ENCODE data around the gene GPR150. TPM values are rescaled to one million over a fixed set of nuclear protein-coding genes. Genes with fewer than 3 reads are reported as not detected.

The GPR150 gene
- total and polyA plus RNA-seq, 2 of the 13 experiments (the other 11 are each of a cell fraction or from before 2014, with no cell fraction given): 0.03 TPM; not detected in 1

DNA sequence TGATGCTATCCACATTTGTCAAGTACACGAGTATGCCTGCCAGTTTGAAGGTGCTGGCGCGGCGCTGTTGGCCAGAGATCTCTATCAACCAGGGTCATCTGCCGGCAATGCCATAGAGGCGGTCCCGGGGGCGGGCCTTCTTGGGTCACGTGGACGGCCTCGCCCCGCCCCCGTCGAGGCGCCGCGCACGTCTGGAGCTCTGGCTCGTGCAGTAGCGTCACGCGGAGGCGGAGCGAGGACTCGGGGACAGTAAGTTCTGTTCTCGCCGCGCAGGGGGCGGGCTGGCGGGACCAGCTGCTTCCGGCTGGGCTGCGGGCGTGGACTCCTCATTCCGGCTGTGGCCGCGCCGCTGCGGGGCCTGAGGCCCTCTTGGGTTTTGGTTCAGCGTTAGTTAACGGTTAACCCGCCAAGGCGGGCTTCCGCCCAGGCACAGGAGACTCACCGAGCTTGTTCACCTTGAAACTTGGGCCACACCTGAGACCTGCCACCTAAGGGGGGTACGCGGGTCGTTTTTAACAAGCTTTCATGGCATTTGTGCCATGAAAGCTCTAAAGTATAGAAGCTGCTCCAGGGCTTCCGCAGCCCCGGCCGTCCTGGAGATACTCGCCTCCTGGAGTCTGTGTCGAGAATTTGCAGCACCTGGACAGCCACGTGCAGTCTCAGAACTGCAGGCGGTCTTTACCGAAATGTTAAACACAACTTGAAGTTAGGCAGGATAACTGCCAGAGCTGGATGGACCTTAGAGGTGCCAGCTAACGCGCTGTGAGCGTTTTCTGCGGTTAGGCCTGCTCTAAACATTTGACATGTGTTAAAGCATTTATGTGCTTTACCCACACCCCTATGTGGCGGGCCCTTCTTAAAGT, 26.9 kb downstream of the GPR150 start, which contains the start of gene RFESD (continued):
- TF ChIP-seq KIAA2018 (CRISPR knock-in tag; IDR thresholded peaks at IDR 0.05; ENCODE audit: borderline replicate concordance) (no peak), FOXO1 (CRISPR knock-in tag; IDR thresholded peaks at IDR 0.05) (peak; percentile 67; the same call in 1 of the 2 replicates), NFRKB (IDR thresholded peaks at IDR 0.05) (no peak), ZNF431 (CRISPR knock-in tag; IDR thresholded peaks at IDR 0.05; ENCODE audit: borderline replicate concordance, low read depth) (peak; percentile 30), ZNF446 (CRISPR knock-in tag; IDR thresholded peaks at IDR 0.05) (0 out of 2 replicates have a peak, but pooled peaks have one; percentile 34), ZNF12 (CRISPR knock-in tag; IDR thresholded peaks at IDR 0.05) (no peak; the same call in 1 of the 2 replicates), STAG1 (CRISPR knock-in tag; IDR thresholded peaks at IDR 0.05) (peak; percentile 26; the same call in 1 of the 2 replicates), KLF16 (CRISPR knock-in tag; IDR thresholded peaks at IDR 0.05) (peak in 1 of 2 experiments; percentile 91; a peak in 2 of 4 replicates), SMAD9 (CRISPR knock-in tag; IDR thresholded peaks at IDR 0.05) (no peak), HINFP (CRISPR knock-in tag; IDR thresholded peaks at IDR 0.05; ENCODE audit: low read depth) (0 out of 2 replicates have a peak, but pooled peaks have one; percentile 9), ARHGAP35 (CRISPR knock-in tag; IDR thresholded peaks at IDR 0.05; ENCODE audit: borderline replicate concordance) (peak; percentile 66; the same call in 1 of the 2 replicates), NCOA5 (CRISPR knock-in tag; IDR thresholded peaks at IDR 0.05) (no peak), EED (CRISPR knock-in tag; IDR thresholded peaks at IDR 0.05) (no peak)
- TF ChIP-seq, protein P1, sequence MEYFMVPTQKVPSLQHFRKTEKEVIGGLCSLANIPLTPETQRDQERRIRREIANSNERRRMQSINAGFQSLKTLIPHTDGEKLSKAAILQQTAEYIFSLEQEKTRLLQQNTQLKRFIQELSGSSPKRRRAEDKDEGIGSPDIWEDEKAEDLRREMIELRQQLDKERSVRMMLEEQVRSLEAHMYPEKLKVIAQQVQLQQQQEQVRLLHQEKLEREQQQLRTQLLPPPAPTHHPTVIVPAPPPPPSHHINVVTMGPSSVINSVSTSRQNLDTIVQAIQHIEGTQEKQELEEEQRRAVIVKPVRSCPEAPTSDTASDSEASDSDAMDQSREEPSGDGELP (IDR thresholded peaks at IDR 0.05; ENCODE audit: borderline replicate concordance, low read depth): peak; percentile 99
